HS-5 (cell line): ENCODE data around the gene PCGF3.
"Not testable (repeated sequence)": the region's sequence is repeated elsewhere in the genome, so short reads cannot be mapped to it uniquely, and the experiment has no call there.

Experiments used
- DNase-seq: peaks from one replicate; pipeline ENCODE4 v3.0.0-alpha.2; 2012; ENCODE audit warnings: low read depth

Gene PCGF3

GRCh38 chr4:725391-726234, 20.0 kb downstream of the PCGF3 start:
- DNase-seq, result no peak

GRCh38 chr4:726235-726787, 20.7 kb downstream of the PCGF3 start:
- DNase-seq, result no peak

- DNase-seq, result no peak
Measured at GRCh38 chr4:726838-727237, 21.2 kb downstream of the PCGF3 start.

GRCh38 chr4:727576-727975, 21.9 kb downstream of the PCGF3 start:
- DNase-seq, result no peak

- DNase-seq, result no peak
Measured at GRCh38 chr4:729336-730315, 24.0 kb downstream of the PCGF3 start.

- no peak for DNase-seq
Measured at GRCh38 chr4:730511-730910, 24.9 kb downstream of the PCGF3 start.

GRCh38 chr4:730946-731904, 25.6 kb downstream of the PCGF3 start:
- not testable (repeated sequence) for DNase-seq

GRCh38 chr4:731954-732353, 26.3 kb downstream of the PCGF3 start:
- DNase-seq, result not testable (repeated sequence)

- DNase-seq, result no peak
Measured at GRCh38 chr4:732486-732885, 26.9 kb downstream of the PCGF3 start.

- DNase-seq, result no peak
Measured at GRCh38 chr4:732911-733630, 27.4 kb downstream of the PCGF3 start.

- no peak for DNase-seq
Measured at GRCh38 chr4:733631-733980, 28.0 kb downstream of the PCGF3 start.

- no peak for DNase-seq
Measured at GRCh38 chr4:734075-734474, 28.4 kb downstream of the PCGF3 start.

- DNase-seq, result no peak
Measured at GRCh38 chr4:734951-735350, 29.3 kb downstream of the PCGF3 start.

GRCh38 chr4:735583-735982, 30.0 kb downstream of the PCGF3 start:
- DNase-seq, result no peak

- DNase-seq, result not testable (repeated sequence)
Measured at GRCh38 chr4:736561-736960, 30.9 kb downstream of the PCGF3 start.

- DNase-seq, result no peak
Measured at GRCh38 chr4:738781-739280, 33.2 kb downstream of the PCGF3 start.

GRCh38 chr4:739569-739968, 33.9 kb downstream of the PCGF3 start:
- no peak for DNase-seq

GRCh38 chr4:740011-740410, 34.4 kb downstream of the PCGF3 start:
- no peak for DNase-seq

GRCh38 chr4:740656-741282, 35.1 kb downstream of the PCGF3 start:
- DNase-seq, result no peak

GRCh38 chr4:742096-742741, 36.6 kb downstream of the PCGF3 start:
- DNase-seq, result no peak
